Vagina (tissue), 2 donors: ENCODE data around the gene NCOR2. TPM values are rescaled to one million over a fixed set of nuclear protein-coding genes. Genes with fewer than 3 reads are reported as not detected.

ENCODE experiments used
- DNase-seq, 2 donors: peaks; one replicate each; pipeline ENCODE4 v3.0.0-alpha.2; 2017; ENCODE audit errors: extremely low spot score in 2 of 2
- H3K27ac ChIP-seq: fragments of 200-600 bp; sonication (generic); one replicate; pipeline ENCODE4 v1.5.1; 2019
- H3K27me3 ChIP-seq: fragments of 200-600 bp; sonication (generic); one replicate; pipeline ENCODE4 v1.5.1; 2019
- H3K36me3 ChIP-seq, 2 donors: fragments of 200-600 bp; sonication (generic); one replicate each; pipeline ENCODE4 v1.5.1; 2017 to 2019
- H3K4me1 ChIP-seq: fragments of 200-600 bp; sonication (generic); one replicate; pipeline ENCODE4 v1.5.1; 2019
- H3K4me3 ChIP-seq, 2 donors: fragments of 200-600 bp; sonication (generic); 1 replicate in 1 of 2; 2 replicates in 1 of 2; pipeline ENCODE4 v1.5.1; 2016 to 2019
- H3K9me3 ChIP-seq: fragments of 200-600 bp; sonication (generic); one replicate; pipeline ENCODE4 v1.5.1; 2019
- POLR2A ChIP-seq, 2 donors: fragments of 450-650 bp; IDR thresholded peaks; one replicate each; pipeline ENCODE4 v1.6.1; 2017; ENCODE audit warnings: antibody characterized with exemption in 2 of 2, mild to moderate bottlenecking in 2 of 2, moderate library complexity in 2 of 2
- POLR2AphosphoS5 ChIP-seq, 2 donors: sonication (generic); formaldehyde crosslinking; IDR thresholded peaks; one replicate each; pipeline ENCODE4 v1.9.0; 2017; ENCODE audit warnings: antibody characterized with exemption in 2 of 2, mild to moderate bottlenecking in 2 of 2, low read depth in 1 of 2; ENCODE audit not compliant: insufficient read depth in 1 of 2
- intact Hi-C: fragments of 100-400 bp; cut with DNase I; formaldehyde crosslinking; loops from one replicate; pipeline ENCODE4 v1.15.1; 2023
- total RNA-seq: library from RNA; depleted of rRNA; stranded (reverse); fragments of >200 nt; gene quantifications from one replicate; pipeline ENCODE4 v1.2.3, GENCODE V29; 2016
- TF ChIP-seq, protein P1 (sequence below), 3 experiments: fragments of 450-650 bp in 2 of 3; fragments of 200-600 bp in 1 of 3; sonication (generic) in 1 of 3; IDR thresholded peaks; one replicate each; pipeline ENCODE4 v1.5.1; 2017 to 2019; ENCODE audit warnings: antibody characterized with exemption in 3 of 3, mild to moderate bottlenecking in 2 of 3, moderate library complexity in 2 of 3

Gene NCOR2
- total RNA-seq, 1 donor from 2014 or later: 120 TPM

- Histone ChIP-seq H3K36me3 (no peaks in the 10 kb centered on the region), H3K4me1 (peaks cover 84% of the 10 kb centered on the region), H3K4me3 (no peak overlapping the region), H3K9me3 (no peaks in the 10 kb centered on the region), H3K27ac (peak overlapping the region; percentile 78), H3K27me3 (no peaks in the 10 kb centered on the region)
- no peak for DNase-seq
- intact Hi-C loops: no loop called here
- no peak for TF ChIP-seq POLR2AphosphoS5 (IDR thresholded peaks at IDR 0.05; ENCODE audit: insufficient read depth in 1 of 2, low read depth in 1 of 2)
- TF ChIP-seq, protein P1, sequence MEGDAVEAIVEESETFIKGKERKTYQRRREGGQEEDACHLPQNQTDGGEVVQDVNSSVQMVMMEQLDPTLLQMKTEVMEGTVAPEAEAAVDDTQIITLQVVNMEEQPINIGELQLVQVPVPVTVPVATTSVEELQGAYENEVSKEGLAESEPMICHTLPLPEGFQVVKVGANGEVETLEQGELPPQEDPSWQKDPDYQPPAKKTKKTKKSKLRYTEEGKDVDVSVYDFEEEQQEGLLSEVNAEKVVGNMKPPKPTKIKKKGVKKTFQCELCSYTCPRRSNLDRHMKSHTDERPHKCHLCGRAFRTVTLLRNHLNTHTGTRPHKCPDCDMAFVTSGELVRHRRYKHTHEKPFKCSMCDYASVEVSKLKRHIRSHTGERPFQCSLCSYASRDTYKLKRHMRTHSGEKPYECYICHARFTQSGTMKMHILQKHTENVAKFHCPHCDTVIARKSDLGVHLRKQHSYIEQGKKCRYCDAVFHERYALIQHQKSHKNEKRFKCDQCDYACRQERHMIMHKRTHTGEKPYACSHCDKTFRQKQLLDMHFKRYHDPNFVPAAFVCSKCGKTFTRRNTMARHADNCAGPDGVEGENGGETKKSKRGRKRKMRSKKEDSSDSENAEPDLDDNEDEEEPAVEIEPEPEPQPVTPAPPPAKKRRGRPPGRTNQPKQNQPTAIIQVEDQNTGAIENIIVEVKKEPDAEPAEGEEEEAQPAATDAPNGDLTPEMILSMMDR (IDR thresholded peaks at IDR 0.05): no peak
- no peak for TF ChIP-seq POLR2A (IDR thresholded peaks at IDR 0.05)
Observed at GRCh38 chr12:124550123-124551089, 17.0 kb downstream of the NCOR2 start.

GRCh38 chr12:124549629-124550028, 17.8 kb downstream of the NCOR2 start:
- H3K27me3 ChIP-seq: no peaks in the 10 kb centered on the region
- H3K27ac ChIP-seq: peak overlapping the region; percentile 78
- peaks cover 84% of the 10 kb centered on the region for H3K4me1 ChIP-seq
- no peak overlapping the region for H3K4me3 ChIP-seq
- DNase-seq: no peak
- no peaks in the 10 kb centered on the region for H3K36me3 ChIP-seq
- intact Hi-C loops: no loop called here
- H3K9me3 ChIP-seq: no peaks in the 10 kb centered on the region
- TF ChIP-seq, protein P1 (IDR thresholded peaks at IDR 0.05): no peak
- TF ChIP-seq POLR2A (IDR thresholded peaks at IDR 0.05) (no peak), POLR2AphosphoS5 (IDR thresholded peaks at IDR 0.05; ENCODE audit: insufficient read depth in 1 of 2, low read depth in 1 of 2) (no peak)

- Histone ChIP-seq H3K9me3 (no peaks in the 10 kb centered on the region), H3K36me3 (no peaks in the 10 kb centered on the region), H3K27me3 (no peaks in the 10 kb centered on the region), H3K4me1 (peaks cover 84% of the 10 kb centered on the region), H3K4me3 (no peak overlapping the region), H3K27ac (peak overlapping the region; percentile 78)
- TF ChIP-seq POLR2AphosphoS5 (IDR thresholded peaks at IDR 0.05; ENCODE audit: insufficient read depth in 1 of 2, low read depth in 1 of 2) (peak in 1 of 2 donors; percentile 57), POLR2A (IDR thresholded peaks at IDR 0.05) (no peak)
- TF ChIP-seq, protein P1 (IDR thresholded peaks at IDR 0.05): no peak
- intact Hi-C loops: no loop called here
- no peak for DNase-seq
Observed at GRCh38 chr12:124548854-124549378, 18.5 kb downstream of the NCOR2 start.

DNA sequence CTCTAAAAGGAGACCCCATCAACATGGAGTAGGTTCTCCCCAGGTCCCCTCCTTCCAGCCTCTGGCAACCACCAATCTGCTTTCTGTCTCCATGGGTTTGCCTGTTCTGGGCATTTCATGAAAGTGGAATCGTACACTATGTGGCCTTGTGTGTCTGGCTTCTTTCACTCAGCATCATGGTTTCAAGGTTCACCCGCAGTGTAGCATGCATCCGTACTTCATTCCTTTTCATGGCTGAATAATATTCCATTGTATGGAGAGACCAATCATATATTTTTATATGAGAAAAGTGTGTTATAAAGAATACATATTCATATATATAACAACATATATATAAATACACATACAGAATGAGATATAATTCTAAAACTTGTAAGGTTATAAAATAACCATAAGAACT, 19.8 kb downstream of the NCOR2 start:
- Histone ChIP-seq H3K4me3 (no peak overlapping the region), H3K27me3 (no peaks in the 10 kb centered on the region), H3K4me1 (peaks cover 93% of the 10 kb centered on the region), H3K9me3 (no peaks in the 10 kb centered on the region), H3K27ac (peak overlapping the region; percentile 78), H3K36me3 (no peaks in the 10 kb centered on the region)
- no peak for DNase-seq
- TF ChIP-seq POLR2AphosphoS5 (IDR thresholded peaks at IDR 0.05; ENCODE audit: insufficient read depth in 1 of 2, low read depth in 1 of 2) (no peak), POLR2A (IDR thresholded peaks at IDR 0.05) (no peak)
- TF ChIP-seq, protein P1 (IDR thresholded peaks at IDR 0.05): no peak
- intact Hi-C loops: no loop called here
